GM20431 (cell line): ENCODE results near the gene CDC42BPA.
"Not testable (repeated sequence)": the region's sequence is repeated elsewhere in the genome, so short reads cannot be mapped to it uniquely, and the experiment has no call there.

Source experiments
- in situ Hi-C: fragments of 300-500 bp; cut with MseI, MboI; formaldehyde crosslinking; loops from one replicate; pipeline ENCODE4 v1.15.0; 2020; ENCODE audit warnings: low sequenced_read_pairs; ENCODE audit not compliant: unreplicated experiment

CDC42BPA gene

DNA sequence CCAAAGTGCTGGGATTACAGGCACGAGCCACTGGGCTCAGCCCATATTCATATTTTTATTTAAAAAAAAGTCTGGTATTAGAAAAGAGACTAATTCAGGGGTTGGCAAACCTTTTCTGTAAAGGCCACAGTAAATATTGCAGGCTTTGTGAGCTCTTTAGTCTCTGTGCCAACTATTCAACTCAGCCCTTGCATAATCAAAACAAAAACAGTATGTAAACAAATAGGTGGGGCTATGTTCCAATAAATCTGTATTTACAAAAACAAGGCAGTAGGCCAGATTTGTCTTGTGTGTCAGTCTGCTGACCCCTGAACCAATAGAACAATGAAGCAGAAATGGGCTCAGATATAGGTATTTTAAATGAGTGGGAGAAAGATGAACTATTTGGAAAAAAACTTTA lies 49.3 kb downstream of the CDC42BPA start:
- in situ Hi-C loops = no loop called here

DNA sequence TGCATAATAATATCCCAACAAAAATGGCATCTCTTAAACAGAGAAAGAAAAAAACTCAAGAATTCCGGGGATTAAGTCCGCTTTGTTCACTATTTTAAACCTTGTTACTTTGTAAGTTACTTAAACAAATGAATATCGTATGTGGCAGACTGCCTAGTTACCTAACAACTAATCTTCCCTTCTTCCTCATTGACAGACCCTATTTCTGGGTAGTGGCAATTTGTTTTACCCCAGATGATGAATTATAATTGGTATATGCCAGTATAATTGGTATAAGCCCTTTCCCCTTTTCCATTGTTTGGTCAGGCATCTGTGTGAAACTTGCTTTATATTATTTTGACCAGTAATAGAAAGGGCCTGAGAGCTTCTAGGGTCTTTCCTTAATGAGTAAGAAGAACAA lies 52.4 kb downstream of the CDC42BPA start:
- in situ Hi-C loops = no loop called here

DNA sequence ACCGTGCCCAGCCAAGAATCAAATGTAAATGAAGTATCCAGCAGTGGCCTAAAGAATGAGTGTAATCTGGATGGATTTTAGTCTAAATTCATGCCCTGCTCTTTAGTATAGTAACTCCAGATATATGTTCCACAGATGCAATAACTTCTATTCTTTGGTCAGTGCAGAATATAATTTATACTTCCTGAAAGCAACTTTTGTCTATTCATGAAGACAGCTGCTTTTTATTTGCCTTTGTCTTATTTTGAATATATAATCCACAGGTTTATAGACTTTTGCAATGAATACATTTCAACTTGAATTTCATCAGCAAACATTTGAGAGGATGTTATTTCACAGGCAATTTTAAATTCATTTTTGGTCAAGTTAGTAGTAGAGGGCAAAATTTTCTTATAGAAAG lies 54.4 kb downstream of the CDC42BPA start:
- in situ Hi-C loops = no loop called here

DNA sequence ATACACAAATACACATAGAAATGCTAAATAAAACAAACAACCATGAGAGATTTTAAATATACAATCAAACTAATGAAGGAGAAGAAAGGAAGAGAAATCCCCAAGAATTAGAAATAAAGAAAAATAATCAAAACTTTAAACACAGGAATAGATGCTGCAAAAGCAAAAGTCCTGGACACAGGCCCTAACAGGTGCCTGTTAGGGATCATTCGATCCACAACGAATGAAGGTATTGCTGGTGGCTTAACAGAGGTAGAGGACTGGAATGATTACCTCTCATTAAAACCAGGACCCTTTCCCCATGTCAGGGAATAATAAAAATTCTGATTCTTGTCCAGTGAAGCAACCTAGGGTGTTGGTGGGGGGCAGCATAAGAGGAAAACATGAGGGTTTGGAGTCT lies 56.8 kb downstream of the CDC42BPA start:
- in situ Hi-C loops = no loop called here

DNA sequence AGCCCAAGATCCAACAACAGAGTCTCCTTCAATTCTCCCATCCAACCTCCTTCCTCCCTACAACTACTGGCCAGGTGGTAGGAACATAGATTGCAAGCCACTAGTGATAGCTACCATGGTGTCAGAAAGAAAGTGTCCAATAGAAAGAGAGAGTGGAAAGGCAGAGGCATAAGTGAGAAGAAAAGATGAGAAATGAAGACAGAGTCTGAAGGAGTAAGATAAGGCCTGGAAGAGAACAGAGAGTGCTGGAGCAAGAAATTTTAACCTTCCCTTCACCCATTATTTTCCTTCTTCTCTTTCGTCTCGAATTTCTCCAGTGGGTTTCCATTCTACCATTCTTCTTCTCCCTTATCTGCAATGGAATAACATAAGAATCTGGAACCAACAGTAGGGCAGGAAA lies 57.9 kb downstream of the CDC42BPA start:
- in situ Hi-C loops = no loop called here

DNA sequence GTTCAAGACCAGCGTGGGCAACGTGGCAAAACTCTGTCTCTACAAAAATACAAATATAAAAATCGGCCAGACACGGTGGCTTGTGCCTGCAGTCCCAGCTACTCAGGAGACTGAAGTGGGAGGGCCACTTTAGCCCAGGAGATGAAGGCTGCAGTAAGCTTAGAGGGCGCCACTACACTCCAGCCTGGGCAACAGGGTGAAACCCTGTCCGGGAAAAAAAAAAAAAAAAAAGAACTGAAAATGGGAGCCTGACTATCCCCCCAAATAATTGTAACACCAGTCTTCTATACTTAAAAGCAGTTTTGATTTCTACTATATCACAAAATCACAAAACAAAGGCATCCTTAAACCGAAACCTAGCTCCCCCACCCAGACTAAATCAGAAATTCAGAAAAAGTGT lies 60.3 kb downstream of the CDC42BPA start:
- in situ Hi-C loops = no loop called here

DNA sequence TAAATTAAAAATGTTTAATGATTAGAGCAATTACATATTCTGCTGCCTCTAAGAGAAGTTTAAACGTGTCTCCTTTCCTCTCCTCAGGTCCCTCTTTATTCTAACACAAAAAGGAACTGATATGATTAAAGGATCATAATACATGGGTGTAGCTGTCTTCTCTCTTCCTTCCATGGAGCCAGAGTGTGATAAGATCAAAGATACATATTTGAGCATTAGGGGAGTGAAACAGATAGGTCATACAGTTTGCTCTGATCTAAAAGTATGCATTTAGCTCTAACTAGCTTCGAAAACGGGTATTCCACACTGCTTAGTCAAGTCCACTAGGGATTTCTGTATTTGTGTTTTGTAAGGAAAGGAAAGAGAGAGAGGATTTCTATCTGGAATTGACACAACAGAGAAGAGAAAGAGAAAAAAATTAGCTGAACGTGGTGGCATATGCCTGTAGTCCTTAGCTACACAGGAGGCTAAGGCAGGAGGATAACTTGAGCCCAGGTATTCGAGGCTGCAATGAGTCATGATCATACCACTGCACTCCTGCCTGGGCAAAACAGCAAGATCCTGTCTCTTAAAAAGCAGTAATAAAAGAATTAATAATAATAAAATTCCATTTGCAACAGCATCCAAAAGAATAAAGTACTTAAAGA lies 63.1 kb downstream of the CDC42BPA start:
- in situ Hi-C loops = no loop called here

DNA sequence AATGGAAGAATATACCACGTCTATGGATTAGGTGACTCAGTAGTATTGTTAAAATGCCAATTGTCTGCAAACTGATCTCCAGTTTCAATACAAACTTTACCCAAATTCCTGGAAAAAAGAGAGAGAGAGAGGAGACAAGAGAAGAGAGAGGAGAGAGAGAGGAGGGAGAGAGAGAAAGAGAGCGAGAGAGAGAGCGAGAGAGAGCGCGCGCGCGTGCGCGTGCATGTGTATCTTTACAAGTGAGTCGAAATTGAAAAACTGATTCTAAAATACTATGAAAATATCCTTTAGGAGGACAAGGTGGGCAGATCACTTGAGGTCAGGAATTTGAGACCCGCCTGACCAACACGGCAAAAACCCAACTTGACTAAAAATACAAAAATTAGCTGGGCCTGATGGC lies 65.2 kb downstream of the CDC42BPA start:
- in situ Hi-C loops = no loop called here

DNA sequence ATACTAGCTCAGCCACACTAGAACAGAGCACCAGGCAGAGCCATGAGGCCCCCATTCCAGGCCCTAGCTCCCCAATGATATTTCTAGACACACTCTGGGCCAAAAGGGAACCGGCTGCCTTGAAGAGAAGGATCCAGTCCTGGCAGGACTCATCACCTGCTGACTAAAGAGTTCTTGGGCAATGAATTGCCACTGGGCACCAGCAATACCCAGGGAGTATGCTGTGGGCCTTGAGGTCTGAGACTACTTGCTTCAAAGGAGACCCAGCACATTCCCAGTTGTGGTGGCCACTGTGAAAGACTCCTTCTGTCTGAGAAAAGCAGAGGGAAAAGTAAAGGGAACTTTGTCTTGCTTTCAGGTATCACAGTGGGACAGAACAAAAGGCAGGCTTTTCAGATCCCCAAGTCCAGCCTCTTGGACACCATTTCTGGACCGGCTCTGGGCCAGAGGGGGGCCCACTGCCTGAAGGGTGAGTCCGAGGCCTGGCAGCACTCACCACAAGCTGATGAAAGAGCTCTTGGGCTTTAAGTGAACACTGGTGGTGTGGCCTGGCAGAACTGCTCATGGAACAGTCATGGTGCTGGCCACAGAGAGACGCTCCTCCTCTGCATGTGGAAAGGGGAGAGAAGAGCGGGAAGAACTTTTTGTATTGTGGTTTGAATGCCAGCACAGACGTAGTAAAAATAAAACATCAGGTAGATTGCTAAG lies 72.5 kb downstream of the CDC42BPA start:
- in situ Hi-C loops = no loop called here

DNA sequence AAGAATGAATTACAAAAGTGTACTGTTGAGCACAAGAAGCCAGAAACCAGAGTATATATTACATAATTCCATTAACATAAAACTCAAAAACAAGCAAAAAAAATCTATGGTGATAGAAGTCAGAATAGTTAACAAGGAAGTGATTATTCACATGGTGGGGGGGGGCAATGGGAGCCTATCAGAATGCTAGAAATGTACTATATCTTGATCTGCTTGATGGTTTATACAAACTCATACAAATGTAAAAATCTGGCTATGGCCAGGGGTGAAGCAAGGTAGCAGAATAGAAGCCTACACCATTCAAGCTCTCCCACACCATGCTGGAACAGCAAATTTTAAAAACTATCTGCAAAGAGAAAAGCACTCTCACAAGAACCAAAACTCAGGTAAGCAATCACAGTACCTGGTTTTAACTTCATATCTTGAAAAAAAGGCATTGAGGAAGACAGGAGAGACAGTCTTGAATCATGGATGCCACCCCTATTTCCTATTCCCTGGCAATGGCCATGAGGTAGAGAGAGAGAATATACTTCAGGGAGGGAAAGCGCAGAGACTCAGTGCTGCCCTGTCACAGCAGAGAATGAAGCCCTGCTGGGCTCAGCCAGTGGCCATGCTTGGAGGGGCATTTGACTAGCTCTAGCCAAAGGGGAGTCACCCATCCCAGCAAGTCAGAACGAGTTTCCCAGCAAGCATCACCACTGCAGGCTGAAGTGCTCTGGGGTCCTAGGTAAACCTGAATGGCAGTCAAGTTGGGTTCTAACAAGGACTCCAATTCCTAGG lies 73.8 kb downstream of the CDC42BPA start:
- in situ Hi-C loops = no loop called here

DNA sequence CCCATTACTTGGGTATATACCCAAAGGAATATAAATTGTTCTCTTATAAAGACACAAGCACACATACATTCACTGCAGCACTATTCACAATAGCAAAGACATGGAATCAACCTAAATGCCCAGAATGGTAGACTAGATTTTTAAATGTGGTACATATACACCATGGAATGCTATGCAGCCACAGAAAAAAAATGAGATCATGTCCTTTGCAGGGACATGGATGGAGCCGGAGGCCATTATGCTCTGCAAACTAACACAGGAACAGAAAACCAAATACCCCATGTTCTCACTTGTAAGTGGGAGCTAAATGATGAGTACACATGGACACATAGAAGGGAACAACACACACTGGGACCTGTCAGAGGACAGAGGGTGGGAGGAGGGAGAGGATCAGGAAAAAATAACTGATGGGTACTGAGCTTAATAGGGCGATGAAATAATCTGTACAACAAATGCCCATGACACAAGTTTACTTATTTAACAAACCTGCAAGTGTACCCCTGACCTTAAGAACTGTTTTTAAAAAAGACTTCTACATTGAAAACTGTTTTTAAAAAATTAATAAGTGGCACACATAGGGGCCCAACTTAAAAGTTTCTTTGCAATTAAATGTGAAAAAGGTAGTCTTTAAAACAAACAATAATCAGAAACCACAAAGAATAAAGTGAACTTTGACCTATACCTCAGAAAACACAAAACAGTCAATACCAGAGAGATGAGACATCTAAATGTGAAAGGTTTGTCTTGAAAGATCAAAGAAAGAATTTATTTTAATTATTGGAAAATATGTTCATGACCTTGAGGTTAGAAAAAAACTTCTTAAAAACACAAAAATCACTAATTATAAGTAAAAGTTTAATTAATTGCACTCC lies 75.2 kb downstream of the CDC42BPA start:
- in situ Hi-C loops = no loop called here

DNA sequence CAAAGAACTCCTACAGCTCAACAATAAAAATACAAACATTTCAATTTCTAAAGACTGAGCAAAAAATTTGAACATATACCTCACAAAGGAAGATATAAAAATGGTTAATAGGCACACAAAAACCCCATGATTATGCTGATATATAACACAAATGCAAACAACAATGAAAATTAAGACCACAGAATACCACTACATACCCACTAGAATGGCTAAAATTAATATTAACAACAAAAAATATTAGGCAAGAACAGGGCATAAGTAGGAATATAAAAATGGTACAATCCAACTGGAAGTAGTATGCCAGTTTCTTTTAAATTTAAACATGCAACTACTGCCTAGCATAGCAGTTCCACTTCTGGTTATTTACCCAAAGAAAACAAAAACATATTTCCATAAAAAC lies 77.3 kb downstream of the CDC42BPA start:
- in situ Hi-C loops = no loop called here

DNA sequence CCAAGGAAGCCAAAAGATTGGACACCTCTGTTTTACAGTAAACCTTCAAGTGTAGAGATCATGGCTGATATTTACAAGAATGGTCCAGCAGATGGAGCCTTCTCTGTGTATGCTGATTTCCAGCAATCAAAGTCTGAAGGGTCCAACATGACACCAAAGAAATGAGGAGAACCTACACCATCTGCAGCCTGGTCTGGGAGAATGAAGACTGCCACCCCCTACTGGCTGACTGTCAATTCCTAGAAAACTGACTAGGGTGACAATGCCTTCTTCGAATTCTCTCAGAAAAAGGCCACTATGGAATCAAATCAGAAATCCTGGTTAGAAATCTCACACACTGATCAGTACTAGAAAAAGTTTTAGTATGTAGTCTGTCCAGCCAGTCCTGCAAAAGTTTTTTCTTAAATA lies 83.3 kb downstream of the CDC42BPA start:
- in situ Hi-C loops = no loop called here

DNA sequence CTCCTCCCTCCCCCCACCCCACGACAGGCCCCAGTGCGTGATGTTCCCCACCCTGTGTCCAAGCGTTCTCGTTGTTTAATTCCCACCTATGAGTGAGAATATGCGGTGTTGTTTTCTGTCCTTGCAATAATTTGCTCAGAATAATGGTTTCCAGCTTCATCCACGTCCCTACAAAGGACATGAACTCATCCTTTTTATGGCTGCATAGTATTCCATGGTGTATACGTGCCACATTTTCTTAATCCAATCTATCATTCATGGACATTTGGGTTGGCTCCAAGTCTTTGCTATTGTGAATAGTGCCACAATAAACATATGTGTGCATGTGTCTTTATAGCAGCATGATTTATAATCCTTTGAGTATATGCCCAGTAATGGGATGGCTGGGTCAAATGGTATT lies 87.2 kb downstream of the CDC42BPA start:
- in situ Hi-C loops = not testable (repeated sequence)

DNA sequence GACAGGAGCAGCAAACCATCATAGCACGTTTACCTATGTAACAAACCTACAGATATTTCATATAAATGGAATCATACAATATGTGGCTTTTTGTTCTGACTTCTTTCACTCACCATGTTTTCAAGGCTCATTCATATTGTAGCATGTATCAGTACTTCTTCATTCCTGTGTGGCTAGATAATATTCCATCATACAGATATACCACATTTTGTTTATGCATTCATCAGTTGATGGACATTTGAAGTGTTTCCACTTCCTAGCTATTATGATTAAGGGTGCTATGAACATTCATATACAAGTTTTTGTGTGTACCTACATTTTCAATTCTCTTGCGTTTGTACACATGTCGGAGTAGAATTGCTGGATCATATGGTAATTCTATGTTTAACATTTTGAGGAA lies 90.1 kb downstream of the CDC42BPA start:
- in situ Hi-C loops = no loop called here

DNA sequence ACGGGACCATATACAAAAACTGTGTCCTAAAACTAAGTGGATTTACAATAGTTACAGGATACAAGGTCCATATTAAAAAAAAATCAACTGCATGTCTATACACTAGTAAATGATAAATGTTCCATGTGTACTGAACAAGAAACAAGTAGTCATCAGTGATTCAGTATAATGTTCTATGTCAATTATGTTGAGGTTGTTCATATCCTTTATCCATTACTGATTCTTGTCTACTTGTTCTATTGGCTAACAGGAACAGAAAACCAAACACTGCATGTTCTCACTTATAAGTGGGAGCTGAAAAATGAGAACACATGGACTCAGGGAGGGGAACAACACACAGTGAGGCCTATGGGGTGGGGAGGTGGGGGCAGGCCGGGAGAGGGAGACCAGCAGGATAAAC lies 90.5 kb downstream of the CDC42BPA start:
- in situ Hi-C loops = no loop called here

DNA sequence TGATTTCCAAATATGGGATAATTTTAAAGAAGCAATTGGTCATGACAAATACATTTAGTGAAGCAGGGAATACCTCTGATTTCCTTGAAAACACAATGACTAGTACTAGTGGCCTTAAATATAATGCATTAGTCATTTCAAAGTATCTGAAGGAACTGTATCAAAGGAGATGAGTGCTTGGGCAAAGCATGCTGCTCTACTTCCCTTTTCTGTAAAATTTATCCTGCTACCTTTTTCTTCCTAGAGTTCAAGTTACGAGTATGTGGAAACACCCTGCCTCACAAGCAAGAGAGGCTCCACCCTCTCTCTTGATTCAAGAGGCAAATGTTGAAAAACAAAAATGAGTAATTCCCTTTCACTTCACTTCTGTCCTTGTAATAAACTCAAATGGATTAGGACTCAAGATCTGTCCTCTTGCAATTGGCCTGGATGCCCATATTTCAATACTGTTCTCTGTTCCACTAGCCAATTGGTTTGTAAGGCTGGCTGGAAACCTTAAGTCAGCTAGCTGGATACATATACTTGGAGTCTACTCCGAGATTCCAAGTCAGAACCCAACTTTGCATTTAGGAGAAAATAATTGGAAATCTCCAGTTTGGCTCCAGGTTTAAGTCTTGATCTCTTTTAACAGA lies 92.5 kb downstream of the CDC42BPA start:
- in situ Hi-C loops = no loop called here

DNA sequence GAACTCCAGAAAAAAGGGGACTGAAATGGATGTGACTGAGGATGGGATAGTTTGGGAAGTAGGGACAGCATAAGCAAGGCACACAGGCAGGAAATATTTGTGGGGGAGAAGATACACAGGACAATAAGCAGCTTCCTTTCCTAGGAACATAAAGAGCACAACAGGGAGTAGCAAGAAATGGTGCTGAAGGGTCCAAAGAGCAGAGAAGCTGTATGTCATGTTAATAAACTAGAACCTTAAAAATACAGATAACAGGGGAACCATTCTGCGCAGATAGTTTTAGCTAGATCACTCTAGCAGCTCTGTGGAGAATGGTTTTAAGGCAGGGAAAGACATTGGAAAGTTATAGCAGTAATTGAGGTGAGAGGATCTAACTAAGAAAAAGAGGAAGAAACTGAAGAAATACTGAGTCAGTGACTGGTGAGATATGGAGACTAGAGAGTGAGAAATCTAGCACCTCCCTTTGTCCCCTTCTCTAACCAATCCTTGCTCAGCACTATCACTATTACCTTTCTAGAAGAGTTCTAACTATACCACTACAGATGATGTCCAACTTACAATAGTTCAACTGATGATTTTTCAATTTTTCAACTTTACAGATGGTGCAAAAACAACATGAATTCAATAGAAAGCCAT lies 95.0 kb downstream of the CDC42BPA start:
- in situ Hi-C loops = no loop called here

DNA sequence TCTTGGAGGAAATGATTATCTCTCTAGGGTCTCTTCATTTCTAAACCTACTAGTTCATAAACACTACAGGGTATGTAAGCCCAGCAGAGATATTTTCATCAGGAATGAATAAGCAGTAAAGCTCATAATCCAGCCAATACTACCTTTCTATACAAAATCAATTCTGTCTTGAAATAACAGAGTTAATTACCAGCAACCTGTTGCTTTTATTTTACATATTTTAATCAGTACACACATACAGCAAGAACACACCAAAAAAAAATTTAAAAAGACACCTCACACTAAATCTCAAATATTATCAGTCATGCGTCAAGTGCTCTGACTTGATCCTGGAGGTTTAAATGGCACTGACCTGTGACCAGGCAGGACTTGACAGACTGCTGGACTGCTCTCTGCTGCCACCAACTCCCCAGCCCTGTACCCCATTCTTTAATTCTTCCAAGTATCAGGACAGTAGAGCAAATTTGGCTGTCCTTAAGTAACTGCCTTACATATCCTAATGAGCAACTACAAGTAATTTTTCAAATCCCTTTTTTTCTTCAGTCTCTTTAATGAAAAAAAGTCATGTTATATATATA lies 98.5 kb downstream of the CDC42BPA start:
- in situ Hi-C loops = no loop called here
